ENCODE measurements around the gene NR2E3. TPM values are rescaled to one million over a fixed set of nuclear protein-coding genes. Genes with fewer than 3 reads are reported as not detected.

NR2E3 gene
- total and polyA plus RNA-seq, 7 donors, result not detected

GRCh38 chr15:71788646-71789579, 21.4 kb upstream of the NR2E3 start:
- ATAC-seq (no peak), DNase-seq (no peak)
- H3K27me3 ChIP-seq (ENCODE audit: insufficient read depth in 3 of 3, low read length in 2 of 3), result no peaks in the 10 kb centered on the region
- no peaks in the 10 kb centered on the region for H3K9me3 ChIP-seq
- no peak overlapping the region for H3K27ac ChIP-seq
- no peak overlapping the region for H3K4me3 ChIP-seq
- H3K36me3 ChIP-seq (ENCODE audit: insufficient read depth in 1 of 2, low read depth in 1 of 2), result no peaks in the 10 kb centered on the region
- intact Hi-C loops (cut with DNase I), result no loop called here
- WGBS, 3 donors, result 87 to 89% (median 87%) methylated on average over 15 of the region's 15 CpGs
- TF ChIP-seq CTCF (IDR thresholded peaks at IDR 0.05), result no peak
- no peaks in the 10 kb centered on the region for H3K4me1 ChIP-seq

GRCh38 chr15:71789616-71790015, 20.7 kb upstream of the NR2E3 start:
- H3K36me3 ChIP-seq (ENCODE audit: insufficient read depth in 1 of 2, low read depth in 1 of 2), result no peaks in the 10 kb centered on the region
- H3K4me1 ChIP-seq, result no peaks in the 10 kb centered on the region
- no peak for TF ChIP-seq CTCF (IDR thresholded peaks at IDR 0.05)
- H3K9me3 ChIP-seq, result no peaks in the 10 kb centered on the region
- WGBS, 3 donors, result 87 to 95% (median 93%) methylated on average over 6 of the region's 6 CpGs
- ATAC-seq (no peak), DNase-seq (no peak)
- no peaks in the 10 kb centered on the region for H3K27me3 ChIP-seq (ENCODE audit: insufficient read depth in 3 of 3, low read length in 2 of 3)
- intact Hi-C loops (cut with DNase I), result no loop called here
- H3K4me3 ChIP-seq, result no peak overlapping the region
- H3K27ac ChIP-seq, result no peak overlapping the region

GRCh38 chr15:71790081-71790480, 20.3 kb upstream of the NR2E3 start:
- Histone ChIP-seq H3K4me1 (no peaks in the 10 kb centered on the region), H3K27ac (no peak overlapping the region), H3K4me3 (no peak overlapping the region), H3K9me3 (no peaks in the 10 kb centered on the region), H3K27me3 (ENCODE audit: insufficient read depth in 3 of 3, low read length in 2 of 3) (no peaks in the 10 kb centered on the region), H3K36me3 (ENCODE audit: insufficient read depth in 1 of 2, low read depth in 1 of 2) (no peaks in the 10 kb centered on the region)
- TF ChIP-seq CTCF (IDR thresholded peaks at IDR 0.05), result no peak
- 85 to 88% (median 85%) methylated on average over 10 of the region's 10 CpGs for WGBS, 3 donors
- DNase-seq, result no peak
- intact Hi-C loops (cut with DNase I), result no loop called here
- ATAC-seq, result no peak

- intact Hi-C loops (cut with DNase I), result no loop called here
- Histone ChIP-seq H3K27me3 (ENCODE audit: insufficient read depth in 3 of 3, low read length in 2 of 3) (no peaks in the 10 kb centered on the region), H3K36me3 (ENCODE audit: insufficient read depth in 1 of 2, low read depth in 1 of 2) (no peaks in the 10 kb centered on the region), H3K9me3 (no peaks in the 10 kb centered on the region), H3K4me3 (no peak overlapping the region), H3K4me1 (no peaks in the 10 kb centered on the region), H3K27ac (no peak overlapping the region)
- DNase-seq, result no peak
- no peak for TF ChIP-seq CTCF (IDR thresholded peaks at IDR 0.05)
- 81 to 88% (median 85%) methylated on average over 7 of the region's 7 CpGs for WGBS, 3 donors
- no peak for ATAC-seq
These were observed 18.4 kb upstream of the NR2E3 start for GRCh38 chr15:71791975-71792374.
